IMR-90 (cell line): Measurements from ENCODE around the gene TRIP6. TPM values are rescaled to one million over a fixed set of nuclear protein-coding genes. Genes with fewer than 3 reads are reported as not detected.

Experiments
- ATAC-seq: fragments of 200-7000 bp; cut with Tn5 transposase; 2 replicates; pipeline ENCODE4 v1.9.1; 2020; ENCODE audit warnings: low read depth, mild to moderate bottlenecking, moderate library complexity
- BruUV-seq: library from RNA; stranded (reverse); fragments of 400-500 nt; replicated peaks from 2 replicates; lab custom pipeline; 2021; lab: Mats Ljungman, UMichigan
- CTCF ChIA-PET: fragments of 300-600 bp; formaldehyde crosslinking; extraction: SDS; loops from one replicate; lab custom pipeline; 2021; ENCODE audit warnings: antibody characterized with exemption; lab: Yijun Ruan, JAX
- POLR2A ChIA-PET: fragments of 300-600 bp; sonication (Branson Sonifier 250); formaldehyde crosslinking; loops from one replicate; lab custom pipeline; 2022; ENCODE audit warnings: antibody characterized with exemption; ENCODE audit not compliant: unreplicated experiment; lab: Charles Lee
- DNase-seq: peaks from one replicate; pipeline ENCODE4 v3.0.0; 2013
- H2AFZ ChIP-seq: replicated peaks from 2 replicates; pipeline ENCODE3; 2013; ENCODE audit warnings: low read length, mild to moderate bottlenecking; ENCODE audit not compliant: poor library complexity
- H2AK5ac ChIP-seq: 2 replicates; pipeline ENCODE4 v1.6.1; 2013; ENCODE audit warnings: low read depth, low read length, inconsistent platforms
- H2AK9ac ChIP-seq: replicated peaks from 2 replicates; pipeline ENCODE3; 2013; ENCODE audit warnings: mild to moderate bottlenecking, low read depth, low read length, moderate library complexity; ENCODE audit not compliant: poor library complexity
- H2BK120ac ChIP-seq: 2 replicates; pipeline ENCODE4 v1.6.1; 2013; ENCODE audit warnings: low read depth, low read length, inconsistent platforms
- H2BK15ac ChIP-seq: 3 replicates; pipeline ENCODE4 v1.6.1; 2013; ENCODE audit warnings: low read depth, low read length, inconsistent platforms
- H2BK20ac ChIP-seq: 2 replicates; pipeline ENCODE4 v1.6.1; 2013; ENCODE audit warnings: low read depth, mild to moderate bottlenecking, inconsistent platforms, low read length, moderate library complexity
- H2BK5ac ChIP-seq: 2 replicates; pipeline ENCODE4 v1.6.1; 2013; ENCODE audit warnings: mild to moderate bottlenecking, low read depth, low read length, inconsistent platforms; ENCODE audit not compliant: poor library complexity, severe bottlenecking
- H3K14ac ChIP-seq: replicated peaks from 2 replicates; pipeline ENCODE4 v1.6.1; 2013; ENCODE audit warnings: low read depth, low read length, inconsistent platforms
- H3K18ac ChIP-seq: 2 replicates; pipeline ENCODE4 v1.6.1; 2013; ENCODE audit warnings: low read depth, low read length, control low read depth
- H3K23ac ChIP-seq: 2 replicates; pipeline ENCODE4 v1.6.1; 2013; ENCODE audit warnings: low read depth, low read length, inconsistent platforms
- H3K27ac ChIP-seq: 2 replicates; pipeline ENCODE4 v1.5.1; 2013; ENCODE audit warnings: mild to moderate bottlenecking, control low read depth, low read length; ENCODE audit not compliant: insufficient read depth
- H3K27me3 ChIP-seq: 2 replicates; pipeline ENCODE4 v1.6.1; 2013; ENCODE audit warnings: low read length; ENCODE audit not compliant: control insufficient read depth, insufficient read depth
- H3K36me3 ChIP-seq: 2 replicates; pipeline ENCODE4 v1.6.1; 2013; ENCODE audit warnings: low read length, mixed read lengths; ENCODE audit not compliant: control insufficient read depth, insufficient read depth
- H3K4ac ChIP-seq: 2 replicates; pipeline ENCODE4 v1.6.1; 2013; ENCODE audit warnings: low read depth, low read length, inconsistent platforms
- H3K4me1 ChIP-seq: 2 replicates; pipeline ENCODE4 v1.6.1; 2013; ENCODE audit warnings: low read length, mixed read lengths; ENCODE audit not compliant: control insufficient read depth, insufficient read depth
- H3K4me2 ChIP-seq: 2 replicates; pipeline ENCODE4 v1.6.1; 2013; ENCODE audit warnings: low read depth, mild to moderate bottlenecking, control low read depth, low read length, moderate library complexity
- H3K4me3 ChIP-seq: 2 replicates; pipeline ENCODE4 v1.5.1; 2013; ENCODE audit warnings: low read depth, mild to moderate bottlenecking, control low read depth, low read length, moderate library complexity; ENCODE audit not compliant: insufficient read depth
- H3K56ac ChIP-seq: 2 replicates; pipeline ENCODE4 v1.6.1; 2013; ENCODE audit warnings: low read length, inconsistent platforms; ENCODE audit not compliant: insufficient read depth; ENCODE audit errors: extremely low read depth
- H3K79me1 ChIP-seq, 2 experiments: 2 replicates each; pipeline ENCODE4 v1.6.1; 2013; ENCODE audit warnings: low read length in 2 of 2, inconsistent platforms in 1 of 2, low read depth in 1 of 2
- H3K9ac ChIP-seq: 2 replicates; pipeline ENCODE4 v1.6.1; 2013; ENCODE audit warnings: low read depth, low read length, control low read depth
- H3K9me1 ChIP-seq: 2 replicates; pipeline ENCODE4 v1.6.1; 2013; ENCODE audit warnings: low read length, inconsistent platforms; ENCODE audit not compliant: insufficient read depth
- H3K9me3 ChIP-seq: 2 replicates; pipeline ENCODE4 v1.6.1; 2013; ENCODE audit warnings: low read length; ENCODE audit not compliant: control insufficient read depth, insufficient read depth
- H4K20me1 ChIP-seq: 2 replicates; pipeline ENCODE4 v1.6.1; 2013; ENCODE audit warnings: low read length, inconsistent platforms; ENCODE audit not compliant: insufficient read depth
- H4K5ac ChIP-seq: 2 replicates; pipeline ENCODE4 v1.6.1; 2013; ENCODE audit warnings: mild to moderate bottlenecking, low read depth, low read length, control low read depth
- H4K8ac ChIP-seq, 2 experiments: 2 replicates each; pipeline ENCODE4 v1.6.1; 2013; ENCODE audit warnings: low read depth in 2 of 2, low read length in 2 of 2, control low read depth in 1 of 2, inconsistent platforms in 1 of 2
- H4K91ac ChIP-seq: 2 replicates; pipeline ENCODE4 v1.6.1; 2013; ENCODE audit warnings: low read depth, low read length, inconsistent platforms; ENCODE audit not compliant: insufficient read depth
- ELK1 ChIP-seq: fragments of 150-350 bp; IDR thresholded peaks from 2 replicates; pipeline ENCODE4 v1.6.1; 2016; ENCODE audit warnings: low read depth, mild to moderate bottlenecking, low read length, moderate library complexity, borderline replicate concordance
- MXI1 ChIP-seq: IDR thresholded peaks from 2 replicates; pipeline ENCODE4 v1.6.1; 2012; ENCODE audit warnings: low read depth, mild to moderate bottlenecking, low read length, moderate library complexity, borderline replicate concordance
- WGBS, 2 experiments: methylation state at CpG; one replicate each; pipeline versions ENCODE4 v1.1.5 to v1.1.7; 2013; ENCODE audit warnings: missing lambda C conversion rate in 2 of 2; ENCODE audit not compliant: insufficient read length in 1 of 2; ENCODE audit errors: extremely low coverage in 2 of 2; 5-methylcytosine and 5-hydroxymethylcytosine counted together
- dilution Hi-C: fragments of 300-500 bp; cut with HindIII; formaldehyde crosslinking; loops from one replicate; pipeline ENCODE4 v1.14.3; 2018; ENCODE audit warnings: low sequenced_read_pairs; ENCODE audit not compliant: unreplicated experiment
- in situ Hi-C: fragments of 300-500 bp; cut with MboI; formaldehyde crosslinking; loops from 3 replicates; pipeline ENCODE4 v1.14.3; 2019; ENCODE audit warnings: low sequenced_read_pairs, inconsistent platforms, mixed read lengths
- intact Hi-C: fragments of 100-400 bp; cut with micrococcal nuclease; formaldehyde crosslinking; loops from 2 replicates; pipeline ENCODE4 v1.10.0; 2022
- polyA plus RNA-seq, 3 experiments: library from polyadenylated mRNA; depleted of rRNA; stranded (reverse); fragments of >200 nt; gene quantifications; 2 replicates each; pipeline ENCODE4 v1.2.3, GENCODE V29; 2012; ENCODE audit warnings: low replicate concordance in 1 of 3
- total RNA-seq: library from RNA; depleted of rRNA; stranded (reverse); fragments of >200 nt; gene quantifications from 2 replicates; pipeline ENCODE4 v1.2.3, GENCODE V29; 2012

Gene TRIP6
- total and polyA plus RNA-seq, 2 of the 4 experiments (the other 2 are of a cell fraction) = 36.4 to 72.3 TPM

- intact Hi-C loops = no loop called here
- Histone ChIP-seq H3K9me1 (no peaks in the 10 kb centered on the region), H2BK15ac (no peak overlapping the region), H3K27me3 (no peaks in the 10 kb centered on the region), H3K36me3 (peaks cover 50% of the 10 kb centered on the region), H3K27ac (no peak overlapping the region), H3K56ac (no peak overlapping the region), H2AFZ (no peak overlapping the region), H4K8ac (no peak overlapping the region), H4K5ac (no peak overlapping the region), H3K9me3 (no peaks in the 10 kb centered on the region), H2BK20ac (no peak overlapping the region), H3K4me3 (no peak overlapping the region), H3K4me1 (peaks cover 9% of the 10 kb centered on the region), H2AK5ac (no peak overlapping the region), H2AK9ac (no peak overlapping the region), H3K23ac (no peak overlapping the region), H4K91ac (no peak overlapping the region), H3K4me2 (no peak overlapping the region), H3K18ac (no peak overlapping the region), H3K4ac (no peak overlapping the region), H3K79me1 (peaks cover 7 to 45% of the 10 kb centered on the region in 2 experiments; a peak in 3 of 4 replicates), H4K20me1 (peaks cover 30% of the 10 kb centered on the region), H3K9ac (no peak overlapping the region), H3K14ac (no peak overlapping the region), H2BK5ac (no peak overlapping the region), H2BK120ac (no peak overlapping the region)
- TF ChIP-seq ELK1 (no peak), MXI1 (no peak)
- dilution Hi-C loops = no loop called here
- CTCF ChIA-PET = no interaction called here
- no TSS peak for BruUV-seq
- POLR2A ChIA-PET = no interaction called here
- DNase-seq (no peak), ATAC-seq (no peak)
- WGBS, 2 experiments = 95% methylated on average over 29 of the region's 43 CpGs; no CpG with 5 or more reads in 1 of the 2 experiments
- in situ Hi-C loops = loop anchor here (10.0 kb wide), 1 partner anchor 118 kb away; the partner anchor contains the start of gene POP7
Measured at GRCh38 chr7:100822236-100823139, 44.7 kb upstream of the TRIP6 start.
